Neural cell (in vitro differentiated cells): ENCODE data around the gene GDE1. TPM values are rescaled to one million over a fixed set of nuclear protein-coding genes. Genes with fewer than 3 reads are reported as not detected.

Source experiments
- H2AFZ ChIP-seq: fragments of 200-600, 300-800 bp; sonication (generic), shearing (Covaris generic); 2 replicates; pipeline ENCODE4 v1.6.0; 2014; ENCODE audit warnings: low read depth, mild to moderate bottlenecking, antibody characterized with exemption, low read length, moderate library complexity
- H3F3A ChIP-seq: fragments of 200-600 bp; shearing (Covaris generic); 2 replicates; pipeline ENCODE4 v1.6.1; 2016; ENCODE audit warnings: mild to moderate bottlenecking, moderate library complexity, mixed read lengths, antibody characterized with exemption, low read length; ENCODE audit not compliant: insufficient read depth, poor library complexity, severe bottlenecking
- H3K27ac ChIP-seq: fragments of 200-600, 300-800 bp; sonication (generic), shearing (Covaris generic); 2 replicates; pipeline ENCODE4 v1.5.1; 2014; ENCODE audit warnings: mild to moderate bottlenecking, low read length, moderate library complexity
- H3K27me3 ChIP-seq: fragments of 300-800, 200-600 bp; sonication (generic), shearing (Covaris generic); 2 replicates; pipeline ENCODE4 v1.6.0; 2014; ENCODE audit warnings: mild to moderate bottlenecking, low read depth, low read length, moderate library complexity; ENCODE audit not compliant: insufficient read depth
- H3K36me3 ChIP-seq: fragments of 300-800, 200-600 bp; sonication (generic), shearing (Covaris generic); 2 replicates; pipeline ENCODE4 v1.5.1; 2014; ENCODE audit warnings: mild to moderate bottlenecking, antibody characterized with exemption, low read length, moderate library complexity; ENCODE audit not compliant: insufficient read depth
- H3K4me2 ChIP-seq: fragments of 300-800, 200-600 bp; sonication (generic), shearing (Covaris generic); 2 replicates; pipeline ENCODE4 v1.6.0; 2014; ENCODE audit warnings: mild to moderate bottlenecking, low read length
- H3K4me3 ChIP-seq: fragments of 300-800, 200-600 bp; sonication (generic), shearing (Covaris generic); 2 replicates; pipeline ENCODE4 v1.5.1; 2014; ENCODE audit warnings: mild to moderate bottlenecking, low read length, moderate library complexity
- H3K79me2 ChIP-seq: fragments of 200-600 bp; shearing (Covaris generic); replicated peaks from 2 replicates; pipeline ENCODE4 v1.6.0; 2014; ENCODE audit warnings: mild to moderate bottlenecking, low read length, moderate library complexity; ENCODE audit not compliant: insufficient read depth
- H3K9ac ChIP-seq: fragments of 300-800, 200-600 bp; sonication (generic), shearing (Covaris generic); 2 replicates; pipeline ENCODE4 v1.6.1; 2016; ENCODE audit warnings: mild to moderate bottlenecking, low read length, mixed read lengths
- H3K9me2 ChIP-seq: fragments of 200-600 bp; shearing (Covaris generic); 2 replicates; pipeline ENCODE4 v1.6.1; 2016; ENCODE audit warnings: mild to moderate bottlenecking, low read length, mixed read lengths; ENCODE audit not compliant: insufficient read depth
- H3K9me3 ChIP-seq: fragments of 200-600, 300-800 bp; sonication (generic), shearing (Covaris generic); 2 replicates; pipeline ENCODE4 v1.6.1; 2016; ENCODE audit warnings: mild to moderate bottlenecking, mixed run types, low read length, moderate library complexity, mixed read lengths
- H4K20me1 ChIP-seq: fragments of 200-600 bp; shearing (Covaris generic); 2 replicates; pipeline ENCODE4 v1.6.1; 2016; ENCODE audit warnings: mild to moderate bottlenecking, mixed run types; ENCODE audit not compliant: insufficient read depth
- CTCF ChIP-seq: fragments of 450-650 bp; IDR thresholded peaks from 2 replicates; pipeline ENCODE4 v1.5.1; 2014; ENCODE audit warnings: antibody characterized with exemption, mild to moderate bottlenecking, moderate library complexity; ENCODE audit not compliant: poor library complexity, severe bottlenecking
- EP300 ChIP-seq: fragments of 450-650 bp; conservative IDR thresholded peaks from 2 replicates; pipeline ENCODE4 v1.6.1; 2014; ENCODE audit warnings: antibody characterized with exemption, mild to moderate bottlenecking, moderate library complexity; ENCODE audit not compliant: poor library complexity, severe bottlenecking
- EZH2 ChIP-seq: fragments of 200-600, 300-800 bp; shearing (Covaris generic), sonication (generic); IDR thresholded peaks from 2 replicates; pipeline ENCODE4 v1.6.1; 2014; ENCODE audit warnings: antibody characterized with exemption, low read length, borderline replicate concordance, mild to moderate bottlenecking; ENCODE audit not compliant: insufficient read depth, poor library complexity, severe bottlenecking
- MXI1 ChIP-seq: fragments of 450-650 bp; conservative IDR thresholded peaks from 2 replicates; pipeline ENCODE4 v1.6.1; 2014; ENCODE audit warnings: antibody characterized with exemption, mild to moderate bottlenecking; ENCODE audit not compliant: poor library complexity, severe bottlenecking
- POLR2AphosphoS5 ChIP-seq: IDR thresholded peaks from 2 replicates; pipeline ENCODE4 v1.6.1; 2012
- RAD21 ChIP-seq: fragments of 450-650 bp; conservative IDR thresholded peaks from 2 replicates; pipeline ENCODE4 v1.6.1; 2014; ENCODE audit warnings: antibody characterized with exemption, mild to moderate bottlenecking, moderate library complexity
- REST ChIP-seq: IDR thresholded peaks from 2 replicates; pipeline ENCODE4 v1.6.1; 2012; ENCODE audit warnings: borderline replicate concordance
- SMC3 ChIP-seq: fragments of 450-650 bp; conservative IDR thresholded peaks from 2 replicates; pipeline ENCODE4 v1.6.1; 2014; ENCODE audit warnings: antibody characterized with exemption, mild to moderate bottlenecking, moderate library complexity; ENCODE audit not compliant: poor library complexity
- TAF1 ChIP-seq: IDR thresholded peaks from 2 replicates; pipeline ENCODE4 v1.6.1; 2012; ENCODE audit warnings: low read depth
- polyA plus RNA-seq: library from polyadenylated mRNA; depleted of rRNA; stranded (reverse); fragments of >200 nt; gene quantifications from 2 replicates; pipeline ENCODE4 v1.2.3, GENCODE V29; 2014

The GDE1 gene
- polyA plus RNA-seq, 1 donor from 2014 or later, result 74.7 TPM

GRCh38 chr16:19532601-19533000 is 10.7 kb upstream of the GDE1 start:
- H3K9ac ChIP-seq, result no peak overlapping the region
- no peaks in the 10 kb centered on the region for H3K27me3 ChIP-seq
- no peaks in the 10 kb centered on the region for H3K9me3 ChIP-seq
- no peak for TF ChIP-seq SMC3
- H3K36me3 ChIP-seq, result peaks cover 17% of the 10 kb centered on the region
- H4K20me1 ChIP-seq, result no peaks in the 10 kb centered on the region
- H3F3A ChIP-seq, result no peaks in the 10 kb centered on the region
- no peak overlapping the region for H3K4me3 ChIP-seq
- H3K9me2 ChIP-seq, result no peaks in the 10 kb centered on the region
- no peaks in the 10 kb centered on the region for H3K79me2 ChIP-seq
- no peak overlapping the region for H3K4me2 ChIP-seq
- no peak overlapping the region for H3K27ac ChIP-seq
- no peak overlapping the region for H2AFZ ChIP-seq

GRCh38 chr16:19528666-19529065 is 6.8 kb upstream of the GDE1 start:
- no peaks in the 10 kb centered on the region for H3F3A ChIP-seq
- no peak overlapping the region for H3K4me3 ChIP-seq
- no peaks in the 10 kb centered on the region for H4K20me1 ChIP-seq
- no peaks in the 10 kb centered on the region for H3K27me3 ChIP-seq
- no peak overlapping the region for H3K9ac ChIP-seq
- no peak overlapping the region for H3K4me2 ChIP-seq
- no peak overlapping the region for H2AFZ ChIP-seq
- H3K79me2 ChIP-seq, result peaks cover 25% of the 10 kb centered on the region
- TF ChIP-seq RAD21 (no peak), EZH2 (no peak), POLR2AphosphoS5 (no peak), SMC3 (no peak), REST (no peak), TAF1 (no peak), MXI1 (no peak), EP300 (no peak), CTCF (no peak)
- peaks cover 4% of the 10 kb centered on the region for H3K36me3 ChIP-seq
- H3K9me3 ChIP-seq, result no peaks in the 10 kb centered on the region
- no peak overlapping the region for H3K27ac ChIP-seq
- H3K9me2 ChIP-seq, result no peaks in the 10 kb centered on the region

- Histone ChIP-seq H3K9me3 (no peaks in the 10 kb centered on the region), H3K4me2 (no peak overlapping the region), H2AFZ (no peak overlapping the region), H3K36me3 (peaks cover 4% of the 10 kb centered on the region), H3K4me3 (peak overlapping the region; percentile 86), H3K27ac (no peak overlapping the region), H3K27me3 (no peaks in the 10 kb centered on the region), H3K9me2 (no peaks in the 10 kb centered on the region), H3K9ac (no peak overlapping the region), H3F3A (no peaks in the 10 kb centered on the region), H3K79me2 (peaks cover 25% of the 10 kb centered on the region), H4K20me1 (no peaks in the 10 kb centered on the region)
- no peak for TF ChIP-seq RAD21
- no peak for TF ChIP-seq EP300
- no peak for TF ChIP-seq SMC3
- no peak for TF ChIP-seq CTCF
- TF ChIP-seq MXI1, result no peak
- no peak for TF ChIP-seq EZH2
- no peak for TF ChIP-seq REST
- no peak for TF ChIP-seq POLR2AphosphoS5
- TF ChIP-seq TAF1, result no peak
Observed at GRCh38 chr16:19527161-19527560, 5.3 kb upstream of the GDE1 start.
